ENCODE measurements around the gene PRKN.
A peak's percentile ranks its signal among the peaks of the same experiment; 100 is the strongest.

The PRKN gene

DNA sequence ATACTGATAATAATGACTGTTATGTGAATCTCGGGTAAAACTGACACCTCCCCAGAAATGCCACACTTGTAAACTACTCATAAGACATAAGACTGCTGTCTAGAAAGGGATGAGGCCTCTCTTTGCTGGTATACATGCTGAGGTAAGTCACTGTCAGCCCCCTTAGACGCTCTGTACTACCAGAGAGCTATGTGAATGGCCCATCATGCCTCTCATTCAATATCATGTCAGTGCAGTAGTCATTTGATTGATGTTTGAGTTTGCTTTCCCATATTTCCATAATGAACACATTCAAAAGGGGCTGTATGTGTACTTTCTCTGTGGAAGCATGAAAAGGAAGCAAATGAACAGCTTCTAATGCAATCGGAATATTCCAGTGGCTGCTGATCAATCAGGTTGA is 1334.3 kb downstream of the PRKN start:
- no peak overlapping the region for H3K4me3 ChIP-seq (replicated peaks; ENCODE audit: low read depth, low read length)
- no peak for DNase-seq (ENCODE audit: low read depth)
- TF ChIP-seq, protein P1, sequence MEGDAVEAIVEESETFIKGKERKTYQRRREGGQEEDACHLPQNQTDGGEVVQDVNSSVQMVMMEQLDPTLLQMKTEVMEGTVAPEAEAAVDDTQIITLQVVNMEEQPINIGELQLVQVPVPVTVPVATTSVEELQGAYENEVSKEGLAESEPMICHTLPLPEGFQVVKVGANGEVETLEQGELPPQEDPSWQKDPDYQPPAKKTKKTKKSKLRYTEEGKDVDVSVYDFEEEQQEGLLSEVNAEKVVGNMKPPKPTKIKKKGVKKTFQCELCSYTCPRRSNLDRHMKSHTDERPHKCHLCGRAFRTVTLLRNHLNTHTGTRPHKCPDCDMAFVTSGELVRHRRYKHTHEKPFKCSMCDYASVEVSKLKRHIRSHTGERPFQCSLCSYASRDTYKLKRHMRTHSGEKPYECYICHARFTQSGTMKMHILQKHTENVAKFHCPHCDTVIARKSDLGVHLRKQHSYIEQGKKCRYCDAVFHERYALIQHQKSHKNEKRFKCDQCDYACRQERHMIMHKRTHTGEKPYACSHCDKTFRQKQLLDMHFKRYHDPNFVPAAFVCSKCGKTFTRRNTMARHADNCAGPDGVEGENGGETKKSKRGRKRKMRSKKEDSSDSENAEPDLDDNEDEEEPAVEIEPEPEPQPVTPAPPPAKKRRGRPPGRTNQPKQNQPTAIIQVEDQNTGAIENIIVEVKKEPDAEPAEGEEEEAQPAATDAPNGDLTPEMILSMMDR (IDR thresholded peaks at IDR 0.05; ENCODE audit: low read length, missing control alignments): no peak

DNA sequence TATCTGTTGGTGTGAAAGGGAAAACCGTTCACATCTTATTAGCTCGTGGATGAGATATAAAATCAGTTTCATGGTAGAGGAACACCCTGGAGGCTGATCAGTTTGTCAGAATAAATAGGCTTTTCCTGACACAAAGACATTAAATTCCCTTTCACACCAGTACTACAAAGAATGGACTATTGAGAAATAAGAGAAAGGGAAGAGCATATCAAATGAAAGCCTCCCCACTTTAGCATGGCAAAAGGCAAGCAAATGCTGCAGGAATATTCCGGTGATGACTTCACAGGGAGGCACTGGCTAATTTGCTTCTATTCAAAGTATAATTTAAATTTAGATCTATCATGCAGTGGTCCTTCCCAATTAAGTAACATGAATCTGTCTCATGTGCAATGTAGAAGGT is 1337.8 kb downstream of the PRKN start:
- TF ChIP-seq, protein P1 (IDR thresholded peaks at IDR 0.05; ENCODE audit: low read length, missing control alignments): no peak
- no peak for DNase-seq (ENCODE audit: low read depth)
- H3K4me3 ChIP-seq (replicated peaks; ENCODE audit: low read depth, low read length): no peak overlapping the region

DNA sequence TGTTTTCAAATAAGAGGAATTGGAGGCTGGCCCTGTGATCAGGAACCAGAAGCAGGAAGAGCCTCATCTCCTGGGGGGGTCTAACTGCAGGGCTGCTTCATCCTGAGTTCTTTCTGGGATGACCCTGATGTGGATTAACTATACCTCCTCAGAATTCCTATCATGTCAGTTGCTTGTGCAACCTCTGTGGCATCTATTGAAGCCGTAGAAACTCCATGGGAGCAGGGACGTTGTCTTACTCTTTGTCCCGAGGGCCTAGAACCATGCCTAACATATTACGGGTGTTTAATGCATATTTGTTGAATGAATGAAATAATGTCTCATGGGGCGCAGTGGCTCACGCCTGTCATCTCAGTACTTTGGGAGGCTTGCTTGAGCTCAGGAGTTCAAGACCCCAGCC is 1343.6 kb downstream of the PRKN start:
- no peak for DNase-seq (ENCODE audit: low read depth)
- no peak overlapping the region for H3K4me3 ChIP-seq (replicated peaks; ENCODE audit: low read depth, low read length)
- TF ChIP-seq, protein P1 (IDR thresholded peaks at IDR 0.05; ENCODE audit: low read length, missing control alignments): no peak

DNA sequence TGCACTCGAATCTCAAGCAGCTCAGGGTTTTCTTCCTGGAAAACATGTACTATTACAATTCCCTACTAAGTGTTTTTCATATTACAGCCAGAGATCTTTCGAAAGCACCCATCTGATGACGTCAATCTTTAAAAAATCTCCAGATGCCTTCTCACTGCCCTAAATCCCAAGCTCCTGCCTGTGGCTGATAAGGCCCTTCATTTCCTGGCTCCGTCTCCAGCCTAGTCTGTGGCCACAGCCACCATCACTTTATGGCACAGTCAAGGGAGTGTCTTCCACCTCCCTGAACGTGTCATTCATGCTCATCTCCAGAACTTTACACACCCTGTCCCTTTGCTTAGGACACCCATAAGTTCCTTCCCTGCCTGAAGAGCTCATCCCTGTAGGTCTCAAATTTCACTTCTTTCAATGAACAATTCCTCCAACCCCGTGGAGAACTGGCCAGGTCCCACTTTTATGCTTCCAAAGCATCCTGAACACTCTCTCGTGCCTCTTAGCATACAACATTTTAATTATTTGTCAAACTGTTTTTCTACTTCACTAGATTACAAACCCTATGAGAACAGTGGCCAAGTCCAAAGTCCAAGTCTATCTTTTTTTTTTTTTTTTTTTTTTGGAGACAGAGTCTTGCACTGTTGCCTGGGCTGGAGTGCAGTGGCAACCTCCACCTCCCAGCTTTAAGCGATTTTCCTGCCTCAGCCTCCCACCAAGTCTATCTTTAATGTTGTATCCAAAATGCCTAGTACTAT is 1347.6 kb downstream of the PRKN start:
- no peak overlapping the region for H3K4me3 ChIP-seq (replicated peaks; ENCODE audit: low read depth, low read length)
- DNase-seq (ENCODE audit: low read depth): peak; percentile 78

DNA sequence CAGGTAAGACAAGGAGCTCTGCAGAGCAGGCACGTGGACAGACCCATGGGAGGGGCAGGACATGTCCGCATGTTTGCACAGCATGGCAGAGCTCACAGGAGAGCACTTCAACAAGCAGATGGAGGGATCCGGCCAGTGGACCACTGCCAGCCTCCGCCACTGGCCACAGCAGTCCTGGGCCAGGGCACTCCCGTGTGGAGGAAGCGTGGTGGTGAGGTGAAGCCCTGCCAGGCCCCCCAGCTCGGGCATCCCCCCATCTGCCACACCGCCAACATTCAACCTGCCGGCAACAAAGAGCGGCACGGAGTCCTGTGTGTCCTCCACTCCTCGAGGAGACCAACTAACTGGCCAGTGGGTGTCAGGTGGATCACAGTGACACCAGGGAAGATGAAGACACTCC is 1349.5 kb downstream of the PRKN start:
- no peak for DNase-seq (ENCODE audit: low read depth)
- no peak overlapping the region for H3K4me3 ChIP-seq (replicated peaks; ENCODE audit: low read depth, low read length)
- TF ChIP-seq, protein P1 (IDR thresholded peaks at IDR 0.05; ENCODE audit: low read length, missing control alignments): no peak

More for the DNA sequence above, 1347.6 kb downstream of the PRKN start:
- TF ChIP-seq, protein P1 (IDR thresholded peaks at IDR 0.05; ENCODE audit: low read length, missing control alignments): no peak

DNA sequence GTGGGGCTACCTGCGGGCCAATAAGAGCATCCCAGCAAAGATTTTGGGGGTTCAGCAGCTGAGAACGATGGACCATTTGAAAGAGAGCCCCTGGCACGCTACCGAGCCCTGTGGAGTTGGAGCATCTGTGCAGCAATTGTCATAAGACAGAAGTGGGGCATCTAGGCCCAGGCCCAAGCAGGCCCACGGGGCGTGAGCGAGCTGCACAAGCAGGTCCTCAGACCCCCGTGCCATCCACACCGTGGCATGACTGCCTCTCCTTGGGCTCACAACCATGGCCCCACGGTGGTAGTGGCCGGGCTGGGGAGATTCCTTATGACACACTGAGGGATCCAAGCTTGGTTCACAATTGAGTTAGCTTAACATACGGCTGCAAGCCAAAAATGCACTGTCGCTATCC is 1350.5 kb downstream of the PRKN start:
- DNase-seq (ENCODE audit: low read depth): no peak
- H3K4me3 ChIP-seq (replicated peaks; ENCODE audit: low read depth, low read length): no peak overlapping the region
- TF ChIP-seq, protein P1 (IDR thresholded peaks at IDR 0.05; ENCODE audit: low read length, missing control alignments): no peak

DNA sequence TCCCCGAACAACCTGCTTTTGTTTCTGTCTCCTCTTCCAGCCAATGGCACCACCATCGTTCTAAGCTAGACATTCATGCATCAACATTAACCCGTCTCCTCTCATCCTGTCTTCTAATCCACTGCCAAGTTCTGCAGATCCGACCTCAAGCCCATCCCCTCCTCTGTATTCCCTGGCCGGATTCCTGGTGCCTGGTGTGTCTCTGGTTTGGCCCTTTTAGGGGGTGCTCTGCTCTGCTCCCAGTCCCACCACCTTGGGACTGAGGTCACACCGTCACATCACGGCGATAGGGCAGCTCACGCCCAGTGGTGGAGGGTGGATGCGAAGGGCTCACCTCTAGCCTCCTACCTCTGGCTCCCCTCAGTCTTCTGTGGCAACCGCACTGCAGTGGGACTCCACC is 1351.2 kb downstream of the PRKN start:
- no peak for DNase-seq (ENCODE audit: low read depth)
- TF ChIP-seq, protein P1 (IDR thresholded peaks at IDR 0.05; ENCODE audit: low read length, missing control alignments): no peak

More for the DNA sequence above, 1351.2 kb downstream of the PRKN start:
- H3K4me3 ChIP-seq (replicated peaks; ENCODE audit: low read depth, low read length): no peak overlapping the region
